Measurements from ENCODE around the gene ZKSCAN8.

Gene ZKSCAN8

DNA sequence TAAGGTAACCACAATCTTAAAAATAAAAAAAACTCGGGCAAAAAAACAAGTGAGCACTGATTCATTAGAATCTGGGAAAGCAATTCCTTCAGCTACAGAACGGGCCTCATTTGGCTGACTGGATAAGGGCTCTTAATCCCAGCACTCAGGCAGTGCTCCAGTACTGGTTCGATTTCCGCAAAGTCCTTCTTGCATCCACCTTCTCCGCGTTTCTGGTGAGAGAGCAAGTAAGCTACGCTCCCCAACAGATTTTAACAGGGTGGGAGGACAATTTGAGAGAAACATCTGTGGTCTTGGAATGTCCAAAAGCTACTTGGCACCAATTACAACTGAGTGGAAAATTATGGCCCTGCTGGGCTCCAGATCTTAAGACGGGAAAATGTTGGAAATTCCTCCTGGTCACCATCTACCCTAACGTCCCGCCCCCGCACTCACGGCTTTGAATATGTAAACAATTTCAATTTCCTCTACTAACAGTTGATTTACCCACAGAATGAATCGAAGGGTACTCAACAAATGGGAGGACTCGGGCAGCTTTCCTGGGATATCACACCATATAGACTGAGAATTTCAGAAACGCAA is 65.3 kb downstream of the ZKSCAN8 start:
- no peak for DNase-seq (ENCODE audit: low read depth)

DNA sequence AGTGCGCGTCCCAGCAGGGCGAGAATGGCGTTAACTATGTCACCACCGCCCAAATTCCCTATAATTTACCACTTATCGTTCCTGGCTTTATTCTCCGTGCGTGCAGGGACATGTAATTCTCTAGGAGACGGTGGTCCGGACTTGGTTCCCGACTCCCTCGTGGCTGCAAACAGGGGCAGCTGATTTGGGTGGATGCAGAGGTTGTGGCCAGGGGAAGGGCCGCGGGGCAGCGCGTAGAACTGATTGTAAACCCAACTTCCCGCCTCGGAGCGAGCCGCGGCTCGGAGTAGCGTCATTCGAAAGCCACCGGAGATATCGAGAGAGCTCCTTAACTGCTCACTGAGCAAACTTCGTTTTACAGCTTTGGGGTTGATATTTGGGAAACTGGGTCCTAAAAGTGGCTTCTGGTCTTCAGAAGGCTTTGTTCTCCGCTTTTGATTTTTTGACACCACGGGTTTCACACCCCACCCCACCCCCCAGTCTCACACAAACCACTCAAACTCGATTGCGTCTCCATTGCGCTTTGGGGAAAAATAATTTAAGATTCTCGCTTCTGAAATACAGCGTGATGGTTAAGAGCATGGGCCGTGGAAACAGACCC is 65.9 kb downstream of the ZKSCAN8 start:
- DNase-seq (ENCODE audit: low read depth) = peak; percentile 43

DNA sequence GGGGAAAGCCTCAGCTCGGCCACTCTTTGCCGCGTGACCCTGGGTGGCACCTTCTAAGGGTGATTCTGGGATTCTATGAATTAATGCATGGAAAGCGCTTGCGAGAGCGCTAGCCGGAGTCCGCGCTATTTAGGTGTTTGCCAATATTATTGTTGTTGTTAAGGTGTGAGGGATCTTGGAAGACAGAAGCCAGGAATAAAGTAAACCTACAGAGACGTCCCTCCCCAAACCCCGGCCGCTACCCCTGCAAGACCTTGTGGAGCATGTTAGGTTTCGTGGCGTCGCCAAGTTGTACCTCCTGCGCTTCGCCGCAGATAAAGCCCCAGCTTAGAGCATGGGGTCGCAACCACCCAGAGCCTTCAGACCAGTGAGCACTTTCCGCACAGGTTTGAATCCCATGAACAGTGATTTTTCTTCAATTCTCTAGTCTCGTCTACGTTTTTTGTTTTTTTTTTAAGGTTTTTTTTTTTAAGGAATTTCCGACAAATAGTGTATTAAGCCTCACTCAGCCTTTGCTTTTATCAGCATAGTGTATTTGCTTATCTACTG is 66.5 kb downstream of the ZKSCAN8 start:
- no peak for DNase-seq (ENCODE audit: low read depth)
